ENCODE measurements around the gene ZSCAN26. TPM values are rescaled to one million over a fixed set of nuclear protein-coding genes. Genes with fewer than 3 reads are reported as not detected.

The ZSCAN26 gene
- total and polyA plus RNA-seq, 2 donors (not counting 1 experiment from before 2014, with no cell fraction given) = 17.9 to 29.3 TPM

GRCh38 chr6:28291573-28291972 is 24.6 kb downstream of the ZSCAN26 start:
- Mint-ChIP-seq H3K4me3 (no peak overlapping the region), H3K27me3 (no peaks in the 10 kb centered on the region), H3K4me1 (no peaks in the 10 kb centered on the region), H3K27ac (no peak overlapping the region), H3K9me3 (ENCODE audit: insufficient read depth) (peaks cover 3% of the 10 kb centered on the region)
- TF ChIP-seq EZH2 (IDR thresholded peaks at IDR 0.05; ENCODE audit: borderline replicate concordance, insufficient read depth, low read depth, low read length, poor library complexity, severe bottlenecking) = no peak
- no peak for TF ChIP-seq CTCF (IDR thresholded peaks at IDR 0.05)
- no peak overlapping the region for H3K27ac ChIP-seq (ENCODE audit: low read length in 2 of 2)
- CTCF ChIA-PET = interaction anchor here (0.7 kb wide), 1 partner anchor 1710 kb away, joined by 3 read pairs; no protein-coding TSS in a partner anchor
- H3K36me3 ChIP-seq (replicated peaks in 1 of 2; ENCODE audit: control extremely low read depth in 1 of 2, control insufficient read depth in 1 of 2, extremely low read depth in 1 of 2, insufficient read depth in 2 of 2, low read length in 1 of 2) = no peaks in the 10 kb centered on the region
- no peaks in the 10 kb centered on the region for H3K27me3 ChIP-seq (replicated peaks in 1 of 4; ENCODE audit: control extremely low read depth in 1 of 4, control insufficient read depth in 3 of 4, insufficient read depth in 4 of 4, low read length in 3 of 4)
- no peak for DNase-seq
- no peak for ATAC-seq (ENCODE audit: low read depth)
- no peaks in the 10 kb centered on the region for H3K79me2 ChIP-seq (ENCODE audit: control insufficient read depth, insufficient read depth, low read length)
- no peak overlapping the region for H3K4me3 ChIP-seq (ENCODE audit: control extremely low read depth in 1 of 5, extremely low read depth in 1 of 5, insufficient read depth in 1 of 5, low read depth in 2 of 5, low read length in 4 of 5)
- POLR2A ChIA-PET = interaction anchor here (0.7 kb wide), 1 partner anchor 11 kb away, joined by 4 read pairs; no protein-coding TSS in a partner anchor
- H3K4me2 ChIP-seq (replicated peaks; ENCODE audit: low read depth, low read length, poor library complexity, severe bottlenecking) = no peak overlapping the region
- H2AFZ ChIP-seq (ENCODE audit: insufficient read depth, low read depth, low read length, poor library complexity, severe bottlenecking) = no peak overlapping the region
- H4K20me1 ChIP-seq (ENCODE audit: control insufficient read depth, insufficient read depth, low read length, poor library complexity, severe bottlenecking) = no peaks in the 10 kb centered on the region
- H3K9me3 ChIP-seq (ENCODE audit: control extremely low read depth in 1 of 3, control insufficient read depth in 2 of 3, insufficient read depth in 1 of 3, low read length in 2 of 3) = no peaks in the 10 kb centered on the region
- intact Hi-C loops (cut with micrococcal nuclease) = no loop called here
- no peaks in the 10 kb centered on the region for H3K4me1 ChIP-seq (ENCODE audit: control insufficient read depth in 2 of 2, insufficient read depth in 2 of 2, low read length in 2 of 2)
- no peak overlapping the region for H3K9ac ChIP-seq (ENCODE audit: low read length)

DNA sequence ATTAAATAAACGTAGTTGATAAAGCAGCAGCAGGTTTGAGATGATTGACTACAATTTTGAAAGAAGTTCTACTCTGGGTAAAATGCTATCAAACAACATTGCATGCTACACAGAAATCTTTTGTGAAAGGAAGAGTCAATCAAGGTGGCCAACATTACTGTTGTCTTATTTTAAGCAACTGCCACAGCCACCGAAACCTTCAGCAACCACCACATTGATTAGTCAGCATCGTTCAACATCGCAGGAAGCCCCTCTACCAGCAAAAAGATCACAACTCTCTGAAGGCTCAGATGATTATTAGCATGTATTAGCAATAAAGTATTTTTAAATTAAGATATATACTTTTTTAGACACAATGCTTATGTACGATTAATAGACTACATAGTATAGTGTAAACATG is 28.4 kb downstream of the ZSCAN26 start:
- Histone ChIP-seq H3K27me3 (replicated peaks in 1 of 4; ENCODE audit: control extremely low read depth in 1 of 4, control insufficient read depth in 3 of 4, insufficient read depth in 4 of 4, low read length in 3 of 4) (no peaks in the 10 kb centered on the region), H3K9ac (ENCODE audit: low read length) (no peak overlapping the region), H3K9me3 (ENCODE audit: control extremely low read depth in 1 of 3, control insufficient read depth in 2 of 3, insufficient read depth in 1 of 3, low read length in 2 of 3) (no peaks in the 10 kb centered on the region), H4K20me1 (ENCODE audit: control insufficient read depth, insufficient read depth, low read length, poor library complexity, severe bottlenecking) (no peaks in the 10 kb centered on the region), H3K27ac (ENCODE audit: low read length in 2 of 2) (no peak overlapping the region), H2AFZ (ENCODE audit: insufficient read depth, low read depth, low read length, poor library complexity, severe bottlenecking) (no peak overlapping the region), H3K36me3 (replicated peaks in 1 of 2; ENCODE audit: control extremely low read depth in 1 of 2, control insufficient read depth in 1 of 2, extremely low read depth in 1 of 2, insufficient read depth in 2 of 2, low read length in 1 of 2) (no peaks in the 10 kb centered on the region), H3K79me2 (ENCODE audit: control insufficient read depth, insufficient read depth, low read length) (no peaks in the 10 kb centered on the region), H3K4me1 (ENCODE audit: control insufficient read depth in 2 of 2, insufficient read depth in 2 of 2, low read length in 2 of 2) (no peaks in the 10 kb centered on the region), H3K4me3 (ENCODE audit: control extremely low read depth in 1 of 5, extremely low read depth in 1 of 5, insufficient read depth in 1 of 5, low read depth in 2 of 5, low read length in 4 of 5) (no peak overlapping the region), H3K4me2 (replicated peaks; ENCODE audit: low read depth, low read length, poor library complexity, severe bottlenecking) (no peak overlapping the region)
- ChIA-PET POLR2A (no interaction called here), CTCF (no interaction called here)
- Mint-ChIP-seq H3K4me1 (no peaks in the 10 kb centered on the region), H3K4me3 (no peak overlapping the region), H3K9me3 (ENCODE audit: insufficient read depth) (peaks cover 3% of the 10 kb centered on the region), H3K27ac (no peak overlapping the region), H3K27me3 (no peaks in the 10 kb centered on the region)
- no peak for TF ChIP-seq EZH2 (IDR thresholded peaks at IDR 0.05; ENCODE audit: borderline replicate concordance, insufficient read depth, low read depth, low read length, poor library complexity, severe bottlenecking)
- no peak for TF ChIP-seq CTCF (IDR thresholded peaks at IDR 0.05)
- no peak for DNase-seq
- no peak for ATAC-seq (ENCODE audit: low read depth)
- intact Hi-C loops (cut with micrococcal nuclease) = no loop called here
- no CpG with 5 or more reads among the region's 5 CpGs for WGBS (ENCODE audit: insufficient coverage)

All from B cell (primary cell).